K562 (cell line): ENCODE data around the gene LY6G6C. TPM values are rescaled to one million over a fixed set of nuclear protein-coding genes. Genes with fewer than 3 reads are reported as not detected.
A peak's percentile ranks its signal among the peaks of the same experiment; 100 is the strongest.

ENCODE experiments used
- ELF4 ChIP-seq: fragments of 450-650 bp; formaldehyde crosslinking; IDR thresholded peaks from 2 replicates; pipeline ENCODE4 v1.4.0; 2022; ENCODE audit warnings: missing genetic modification characterization
- HDAC1 ChIP-seq, 2 experiments: fragments of 450-650 bp; IDR thresholded peaks; 2 replicates each; pipeline ENCODE4 v1.6.1; 2016 to 2017; ENCODE audit warnings: inconsistent platforms in 1 of 2, mild to moderate bottlenecking in 1 of 2, moderate library complexity in 1 of 2
- KDM2B ChIP-seq: fragments of 250-450 bp; sonication (Bioruptor Pico); IDR thresholded peaks from 2 replicates; pipeline ENCODE4 v1.8.0; 2021; ENCODE audit warnings: mild to moderate bottlenecking, moderate library complexity
- PKNOX1 ChIP-seq: fragments of 450-650 bp; IDR thresholded peaks from 2 replicates; pipeline ENCODE4 v1.6.1; 2016
- RBM25 ChIP-seq: fragments of 200-400 bp; formaldehyde crosslinking; IDR thresholded peaks from 2 replicates; pipeline ENCODE4 v1.6.1; 2018; ENCODE audit warnings: low read length, low read depth, moderate library complexity; ENCODE audit not compliant: severe bottlenecking
- SMAD3 ChIP-seq: fragments of 450-650 bp; formaldehyde crosslinking; conservative IDR thresholded peaks from 2 replicates; pipeline ENCODE4 v1.4.0; 2020; ENCODE audit warnings: mild to moderate bottlenecking
- ZNF12 ChIP-seq: sonication (generic); formaldehyde crosslinking; IDR thresholded peaks from 2 replicates; pipeline ENCODE4 v1.4.0; 2020; ENCODE audit warnings: mild to moderate bottlenecking, missing genetic modification reagents
- ZNF764 ChIP-seq: fragments of 250-450 bp; sonication (Bioruptor Pico); IDR thresholded peaks from 2 replicates; pipeline ENCODE4 v1.4.0; 2020; ENCODE audit warnings: low read depth, mild to moderate bottlenecking, moderate library complexity
- polyA plus RNA-seq, 8 experiments: library from polyadenylated mRNA; depleted of rRNA in 4 of 8; stranded (reverse) in 5 of 8; unstranded in 3 of 8; fragments of >200 nt; fragmentation: Nextera tagmentation in 2 of 8; fragmentation: Illumina TruSeq in 1 of 8; extraction: Ambion mirVana in 2 of 8; extraction: Trizol in 1 of 8; gene quantifications; 2 replicates each; pipeline versions ENCODE4 v1.2.1 to v1.2.3, GENCODE V29; 2011 to 2014; ENCODE audit warnings: inconsistent platforms in 1 of 8, missing spikeins in 1 of 8
- total RNA-seq, 7 experiments: library from RNA; depleted of rRNA in 6 of 7; stranded (reverse); fragments of >200 nt in 6 of 7; fragmentation: Illumina TruSeq in 2 of 7; extraction: Trizol in 2 of 7; gene quantifications; 2 replicates each; pipeline versions ENCODE4 v1.2.1 to v1.2.3, GENCODE V29; 2011 to 2021; ENCODE audit warnings: low replicate concordance in 1 of 7
- TF ChIP-seq, protein P1 (sequence below): fragments of 450-650 bp; IDR thresholded peaks from 2 replicates; pipeline ENCODE4 v1.6.1; 2017; ENCODE audit warnings: antibody characterized with exemption
- TF ChIP-seq, protein P2 (sequence below): fragments of 450-650 bp; formaldehyde crosslinking; IDR thresholded peaks from 2 replicates; pipeline ENCODE4 v1.4.0; 2020; ENCODE audit warnings: mild to moderate bottlenecking, moderate library complexity
- TF ChIP-seq, protein P3 (sequence below), 2 experiments: fragments of 450-650 bp; IDR thresholded peaks; 2 replicates each; pipeline ENCODE4 v1.6.1; 2016; ENCODE audit warnings: mild to moderate bottlenecking in 2 of 2, borderline replicate concordance in 1 of 2, low read depth in 1 of 2, moderate library complexity in 1 of 2
- TF ChIP-seq, protein P4 (sequence below): fragments of 250-450 bp; sonication (Bioruptor Pico); IDR thresholded peaks from 2 replicates; pipeline ENCODE4 v1.4.0; 2020

Gene LY6G6C
- total and polyA plus RNA-seq, 9 of the 15 experiments (the other 6 are each of a cell fraction or from before 2014, with no cell fraction given), result 0.06 to 0.20 TPM; not detected in 7

- TF ChIP-seq RBM25 (no peak), SMAD3 (0 out of 2 replicates have a peak, but pooled peaks have one; percentile 9), PKNOX1 (peak; percentile 69), ELF4 (0 out of 2 replicates have a peak, but pooled peaks have one; percentile 19), ZNF12 (CRISPR knock-in tag) (no peak), ZNF764 (CRISPR knock-in tag) (0 out of 2 replicates have a peak, but pooled peaks have one; percentile 47), KDM2B (CRISPR knock-in tag) (no peak), HDAC1 (IDR thresholded peaks at IDR 0.05) (peak in 1 of 2 experiments; percentile 13; a peak in 1 of 4 replicates)
- TF ChIP-seq, protein P1, sequence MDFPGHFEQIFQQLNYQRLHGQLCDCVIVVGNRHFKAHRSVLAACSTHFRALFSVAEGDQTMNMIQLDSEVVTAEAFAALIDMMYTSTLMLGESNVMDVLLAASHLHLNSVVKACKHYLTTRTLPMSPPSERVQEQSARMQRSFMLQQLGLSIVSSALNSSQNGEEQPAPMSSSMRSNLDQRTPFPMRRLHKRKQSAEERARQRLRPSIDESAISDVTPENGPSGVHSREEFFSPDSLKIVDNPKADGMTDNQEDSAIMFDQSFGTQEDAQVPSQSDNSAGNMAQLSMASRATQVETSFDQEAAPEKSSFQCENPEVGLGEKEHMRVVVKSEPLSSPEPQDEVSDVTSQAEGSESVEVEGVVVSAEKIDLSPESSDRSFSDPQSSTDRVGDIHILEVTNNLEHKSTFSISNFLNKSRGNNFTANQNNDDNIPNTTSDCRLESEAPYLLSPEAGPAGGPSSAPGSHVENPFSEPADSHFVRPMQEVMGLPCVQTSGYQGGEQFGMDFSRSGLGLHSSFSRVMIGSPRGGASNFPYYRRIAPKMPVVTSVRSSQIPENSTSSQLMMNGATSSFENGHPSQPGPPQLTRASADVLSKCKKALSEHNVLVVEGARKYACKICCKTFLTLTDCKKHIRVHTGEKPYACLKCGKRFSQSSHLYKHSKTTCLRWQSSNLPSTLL, result peak; percentile 40; the same call in 1 of the 2 replicates
- TF ChIP-seq, protein P2, sequence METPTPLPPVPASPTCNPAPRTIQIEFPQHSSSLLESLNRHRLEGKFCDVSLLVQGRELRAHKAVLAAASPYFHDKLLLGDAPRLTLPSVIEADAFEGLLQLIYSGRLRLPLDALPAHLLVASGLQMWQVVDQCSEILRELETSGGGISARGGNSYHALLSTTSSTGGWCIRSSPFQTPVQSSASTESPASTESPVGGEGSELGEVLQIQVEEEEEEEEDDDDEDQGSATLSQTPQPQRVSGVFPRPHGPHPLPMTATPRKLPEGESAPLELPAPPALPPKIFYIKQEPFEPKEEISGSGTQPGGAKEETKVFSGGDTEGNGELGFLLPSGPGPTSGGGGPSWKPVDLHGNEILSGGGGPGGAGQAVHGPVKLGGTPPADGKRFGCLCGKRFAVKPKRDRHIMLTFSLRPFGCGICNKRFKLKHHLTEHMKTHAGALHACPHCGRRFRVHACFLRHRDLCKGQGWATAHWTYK (CRISPR knock-in tag), result peak; percentile 73; the same call in 1 of the 2 replicates
- TF ChIP-seq, protein P3, sequence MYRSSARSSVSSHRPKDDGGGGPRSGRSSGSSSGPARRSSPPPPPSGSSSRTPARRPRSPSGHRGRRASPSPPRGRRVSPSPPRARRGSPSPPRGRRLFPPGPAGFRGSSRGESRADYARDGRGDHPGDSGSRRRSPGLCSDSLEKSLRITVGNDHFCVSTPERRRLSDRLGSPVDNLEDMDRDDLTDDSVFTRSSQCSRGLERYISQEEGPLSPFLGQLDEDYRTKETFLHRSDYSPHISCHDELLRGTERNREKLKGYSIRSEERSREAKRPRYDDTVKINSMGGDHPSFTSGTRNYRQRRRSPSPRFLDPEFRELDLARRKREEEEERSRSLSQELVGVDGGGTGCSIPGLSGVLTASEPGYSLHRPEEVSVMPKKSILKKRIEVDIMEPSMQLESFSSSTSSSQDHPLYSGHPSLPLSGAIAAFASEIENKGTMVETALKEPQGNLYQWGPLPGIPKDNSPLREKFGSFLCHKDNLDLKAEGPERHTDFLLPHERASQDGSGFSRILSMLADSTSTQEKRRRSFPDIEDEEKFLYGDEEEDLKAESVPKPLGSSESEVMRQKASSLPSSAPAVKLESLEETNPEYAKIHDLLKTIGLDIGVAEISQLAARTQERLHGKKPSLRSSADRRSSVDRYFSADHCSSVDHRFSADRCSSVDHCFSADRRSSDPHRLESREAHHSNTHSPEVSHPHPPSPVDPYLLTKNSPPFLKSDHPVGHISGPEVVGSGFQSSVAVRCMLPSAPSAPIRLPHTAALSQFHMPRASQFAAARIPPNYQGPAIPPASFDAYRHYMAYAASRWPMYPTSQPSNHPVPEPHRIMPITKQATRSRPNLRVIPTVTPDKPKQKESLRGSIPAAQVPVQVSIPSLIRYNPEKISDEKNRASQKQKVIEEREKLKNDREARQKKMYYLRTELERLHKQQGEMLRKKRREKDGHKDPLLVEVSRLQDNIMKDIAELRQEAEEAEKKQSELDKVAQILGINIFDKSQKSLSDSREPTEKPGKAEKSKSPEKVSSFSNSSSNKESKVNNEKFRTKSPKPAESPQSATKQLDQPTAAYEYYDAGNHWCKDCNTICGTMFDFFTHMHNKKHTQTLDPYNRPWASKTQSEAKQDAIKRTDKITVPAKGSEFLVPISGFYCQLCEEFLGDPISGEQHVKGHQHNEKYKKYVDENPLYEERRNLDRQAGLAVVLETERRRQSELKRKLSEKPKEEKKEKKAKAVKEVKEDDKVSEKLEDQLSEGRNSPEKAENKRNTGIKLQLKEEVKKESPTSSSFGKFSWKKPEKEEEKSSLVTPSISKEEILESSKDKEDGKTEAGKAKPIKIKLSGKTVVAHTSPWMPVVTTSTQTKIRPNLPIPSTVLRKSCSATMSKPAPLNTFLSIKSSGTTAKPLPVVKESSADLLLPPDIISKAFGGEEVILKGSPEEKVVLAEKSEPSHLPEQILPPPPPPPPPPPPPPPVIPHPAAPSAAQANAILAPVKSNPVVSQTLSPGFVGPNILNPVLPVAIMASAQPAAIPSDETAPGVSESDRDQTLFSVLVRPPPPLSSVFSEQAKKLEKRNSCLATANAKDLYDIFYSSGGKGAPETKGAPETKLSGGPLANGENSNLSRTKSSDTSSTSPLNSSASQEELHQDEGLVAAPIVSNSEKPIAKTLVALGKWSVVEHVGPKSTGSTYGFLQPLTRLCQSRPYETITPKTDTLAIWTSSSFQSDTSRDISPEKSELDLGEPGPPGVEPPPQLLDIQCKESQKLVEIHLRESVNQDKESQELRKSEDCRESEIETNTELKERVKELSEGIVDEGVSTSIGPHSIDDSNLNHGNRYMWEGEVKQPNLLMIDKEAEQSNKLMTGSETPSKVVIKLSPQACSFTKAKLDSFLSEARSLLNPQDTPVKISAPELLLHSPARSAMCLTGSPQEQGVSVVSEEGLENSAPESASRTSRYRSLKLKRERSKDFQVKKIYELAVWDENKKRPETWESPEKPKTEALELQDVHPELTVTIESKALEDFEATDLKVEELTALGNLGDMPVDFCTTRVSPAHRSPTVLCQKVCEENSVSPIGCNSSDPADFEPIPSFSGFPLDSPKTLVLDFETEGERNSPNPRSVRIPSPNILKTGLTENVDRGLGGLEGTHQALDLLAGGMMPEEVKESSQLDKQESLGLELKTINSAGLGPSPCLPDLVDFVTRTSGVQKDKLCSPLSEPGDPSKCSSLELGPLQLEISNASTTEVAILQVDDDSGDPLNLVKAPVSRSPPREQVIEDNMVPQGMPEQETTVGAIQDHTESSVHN (IDR thresholded peaks at IDR 0.05; ENCODE audit: borderline replicate concordance in 1 of 2, low read depth in 1 of 2), result 0 out of 4 replicates have a peak, but pooled peaks of 1 of the 2 experiments have one; percentile 8
- TF ChIP-seq, protein P4, sequence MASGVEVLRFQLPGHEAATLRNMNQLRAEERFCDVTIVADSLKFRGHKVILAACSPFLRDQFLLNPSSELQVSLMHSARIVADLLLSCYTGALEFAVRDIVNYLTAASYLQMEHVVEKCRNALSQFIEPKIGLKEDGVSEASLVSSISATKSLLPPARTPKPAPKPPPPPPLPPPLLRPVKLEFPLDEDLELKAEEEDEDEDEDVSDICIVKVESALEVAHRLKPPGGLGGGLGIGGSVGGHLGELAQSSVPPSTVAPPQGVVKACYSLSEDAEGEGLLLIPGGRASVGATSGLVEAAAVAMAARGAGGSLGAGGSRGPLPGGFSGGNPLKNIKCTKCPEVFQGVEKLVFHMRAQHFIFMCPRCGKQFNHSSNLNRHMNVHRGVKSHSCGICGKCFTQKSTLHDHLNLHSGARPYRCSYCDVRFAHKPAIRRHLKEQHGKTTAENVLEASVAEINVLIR (CRISPR knock-in tag), result peak; percentile 54; the same call in 1 of the 2 replicates
Observed at GRCh38 chr6:31727034-31727716, 5.6 kb upstream of the LY6G6C start (continued).
